Measurements from ENCODE around the gene ROM1. TPM values are rescaled to one million over a fixed set of nuclear protein-coding genes. Genes with fewer than 3 reads are reported as not detected.
A peak's percentile ranks its signal among the peaks of the same experiment; 100 is the strongest.

The ROM1 gene
- polyA plus RNA-seq, 6 donors from 2014 or later = 0.55 to 1.6 (median 0.66) TPM; not detected in 1

DNA sequence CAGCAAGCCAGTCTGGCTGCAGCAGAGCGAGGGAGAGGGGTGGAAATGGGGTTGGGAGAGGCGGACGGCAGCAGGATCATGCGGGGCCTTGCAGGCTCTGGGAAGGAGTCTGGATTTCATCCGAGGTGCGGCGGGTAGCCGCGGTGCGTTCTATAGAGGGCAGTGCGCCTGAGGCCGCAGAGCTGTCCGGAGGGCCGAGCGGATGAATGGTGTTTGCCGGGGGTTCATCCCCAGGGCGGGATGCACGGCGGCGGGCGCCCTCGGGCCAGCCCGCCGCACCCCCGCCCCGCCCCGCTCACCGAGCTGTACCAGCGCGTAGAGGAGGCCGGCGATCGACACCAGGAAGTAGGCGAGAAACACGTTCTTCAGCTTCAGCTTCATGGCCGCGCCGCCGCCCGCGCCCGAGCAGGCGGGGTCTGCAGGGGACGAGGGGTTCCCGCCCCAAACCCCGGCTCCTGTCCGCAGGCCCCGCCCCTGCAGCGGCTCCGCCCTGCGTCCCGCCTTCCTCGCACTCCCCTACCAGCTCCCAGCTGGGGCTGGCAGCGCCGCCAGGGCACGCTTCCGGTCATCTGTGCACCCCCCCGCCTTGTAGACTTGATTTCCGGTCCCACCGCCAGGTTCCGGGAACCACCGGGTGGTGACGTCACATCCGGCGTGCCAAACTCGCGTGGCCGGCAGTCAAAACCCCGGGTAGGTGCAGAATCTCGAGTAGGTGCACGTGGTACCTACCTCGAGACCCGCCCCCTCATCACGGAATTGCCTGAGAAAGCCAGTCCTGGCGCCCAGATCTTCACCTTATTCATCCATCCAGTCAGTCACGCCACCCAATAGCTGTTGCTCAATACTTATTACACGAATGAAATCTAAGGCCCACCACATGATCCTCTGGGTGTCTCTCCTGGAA is 8.8 kb downstream of the ROM1 start, which contains the start of gene B3GAT3:
B3GAT3 (minus strand) TSS at position 420 of the 904 bp plus-strand sequence; CDS start at position 381, 39 bp downstream.
- Mint-ChIP-seq H3K27ac (peak within 1 kb of the TSS; percentile 98 to 100 (median 98)), H3K4me1 (peaks cover 19 to 31% (median 20%) of the 10 kb centered on the region in 3 donors), H3K9me3 (no peaks in the 10 kb centered on the region), H3K4me3 (peak within 1 kb of the TSS; percentile 91 to 98 (median 95)), H3K27me3 (no peaks in the 10 kb centered on the region), H3K36me3 (peaks cover 0 to 20% of the 10 kb centered on the region in 2 donors)
- ATAC-seq (ENCODE audit: low read depth in 2 of 2) = peak; percentile 85 to 86
- DNase-seq = peak; percentile 98

DNA sequence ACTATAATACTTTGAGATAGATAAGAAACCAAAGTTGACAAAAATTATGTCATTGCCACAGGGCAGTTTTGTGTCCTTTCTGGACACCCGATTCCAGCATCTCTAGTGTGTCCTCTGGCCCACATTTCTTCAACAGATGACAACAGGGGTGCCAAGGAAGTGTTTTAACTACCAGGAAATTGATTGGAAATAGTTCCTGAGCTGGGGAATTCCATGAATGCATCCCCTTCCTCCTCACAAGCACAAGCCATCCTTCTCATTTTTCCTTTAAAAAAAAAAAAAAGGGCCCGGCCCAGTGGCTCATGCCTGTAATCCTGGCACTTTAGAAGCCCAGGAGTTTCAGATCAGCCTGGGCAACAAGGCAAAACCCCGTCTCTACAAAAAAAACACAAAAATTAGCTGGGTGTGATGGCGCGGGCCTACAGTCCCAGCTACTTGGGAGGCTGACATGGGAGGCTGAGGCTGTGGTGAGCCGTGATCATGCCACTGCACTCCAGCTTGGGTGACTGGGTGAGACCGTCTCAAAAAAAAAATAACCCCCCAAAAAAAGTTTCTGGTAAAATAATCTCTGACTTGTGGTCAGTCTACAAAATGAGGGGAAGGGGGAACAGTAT is 9.5 kb downstream of the ROM1 start:
- ATAC-seq (ENCODE audit: low read depth in 2 of 2) = no peak
- Mint-ChIP-seq H3K9me3 (no peaks in the 10 kb centered on the region), H3K27me3 (no peaks in the 10 kb centered on the region), H3K4me3 (peak overlapping the region in 7 of 8 donors; percentile 91 to 97 (median 92)), H3K4me1 (peaks cover 19 to 31% (median 20%) of the 10 kb centered on the region in 3 donors), H3K36me3 (peaks cover 0 to 25% of the 10 kb centered on the region in 2 donors), H3K27ac (peak overlapping the region; percentile 97 to 100 (median 98))
- no peak for DNase-seq

DNA sequence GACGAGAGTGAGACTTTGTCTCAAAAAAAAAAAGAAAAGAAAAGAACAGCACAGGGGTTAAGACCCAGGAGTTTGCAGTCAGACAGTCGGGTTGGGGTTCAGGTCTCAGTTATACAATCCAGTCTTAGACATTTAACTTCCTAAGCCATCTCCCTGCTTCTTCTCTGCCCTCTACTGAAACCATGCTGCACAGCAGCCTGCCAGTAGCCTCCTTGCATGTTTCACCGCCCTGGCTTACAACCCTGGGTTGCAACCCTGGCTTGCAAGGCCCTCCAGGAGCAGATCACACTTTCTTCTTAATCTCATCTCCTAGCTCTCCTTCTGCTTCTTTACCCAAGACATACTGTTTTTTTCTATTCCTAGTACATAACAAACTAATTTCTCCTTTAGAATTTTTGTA is 14.7 kb downstream of the ROM1 start:
- H3K27ac Mint-ChIP-seq = peak overlapping the region in 2 of 6 donors; percentile 22 to 26
- H3K36me3 Mint-ChIP-seq = peaks cover 12 to 42% of the 10 kb centered on the region in 2 donors
- no peak overlapping the region for H3K4me3 Mint-ChIP-seq
- DNase-seq (no peak), ATAC-seq (ENCODE audit: low read depth in 2 of 2) (no peak)
- no peaks in the 10 kb centered on the region for H3K27me3 Mint-ChIP-seq
- H3K4me1 Mint-ChIP-seq = peaks cover 0 to 8% (median 7%) of the 10 kb centered on the region in 3 donors
- H3K9me3 Mint-ChIP-seq = no peaks in the 10 kb centered on the region

DNA sequence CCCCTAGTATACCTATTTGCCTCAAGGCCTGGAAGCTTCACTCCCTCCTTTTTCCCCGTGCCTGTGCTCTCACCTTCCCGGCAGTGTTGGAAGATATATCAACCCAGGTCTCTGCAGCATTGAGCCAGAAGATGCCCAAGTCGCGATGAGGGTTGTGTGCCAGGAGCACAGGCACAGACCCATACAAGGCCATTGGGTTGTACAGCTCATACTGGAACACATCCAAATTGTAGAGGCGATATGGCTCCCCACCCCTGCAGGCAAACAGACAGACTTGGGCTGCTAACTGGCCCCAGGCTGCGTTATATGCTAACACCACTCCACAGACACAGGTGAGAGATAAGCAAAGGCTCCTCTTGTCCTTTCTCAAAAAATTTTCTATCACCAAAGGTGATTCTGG is 19.4 kb downstream of the ROM1 start:
- Mint-ChIP-seq H3K9me3 (no peaks in the 10 kb centered on the region), H3K27me3 (no peaks in the 10 kb centered on the region), H3K36me3 (peaks cover 20 to 25% of the 10 kb centered on the region in 2 donors), H3K27ac (peak overlapping the region in 2 of 6 donors; percentile 46 to 72), H3K4me3 (peak overlapping the region in 1 of 8 donors; percentile 33), H3K4me1 (peaks cover 1 to 18% (median 15%) of the 10 kb centered on the region in 3 donors)
- DNase-seq (no peak), ATAC-seq (ENCODE audit: low read depth in 2 of 2) (no peak)

DNA sequence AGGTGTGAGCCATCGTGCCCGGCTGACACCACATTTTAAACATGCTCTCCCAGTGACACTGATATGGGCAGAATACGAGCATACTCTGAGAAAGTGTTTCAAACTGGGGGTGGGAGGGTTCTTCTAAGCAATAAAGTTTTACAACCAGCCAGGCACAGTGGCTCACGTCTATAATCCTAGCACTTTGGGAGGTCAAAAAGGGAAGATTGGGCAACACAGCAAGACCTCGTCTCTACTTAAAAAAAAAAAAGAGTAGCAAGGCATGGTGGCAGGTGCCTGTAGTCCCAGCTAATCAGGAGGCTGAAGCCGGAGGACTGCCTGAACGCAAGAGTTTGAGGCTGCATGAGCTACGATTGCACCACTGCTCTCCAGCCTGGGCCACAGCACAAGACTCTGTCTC is 31.2 kb downstream of the ROM1 start:
- Mint-ChIP-seq H3K4me1 (peaks cover 21 to 46% (median 31%) of the 10 kb centered on the region in 3 donors), H3K36me3 (peaks cover 0 to 6% of the 10 kb centered on the region in 2 donors), H3K27me3 (no peaks in the 10 kb centered on the region), H3K4me3 (peak overlapping the region in 6 of 8 donors; percentile 26 to 93 (median 62)), H3K9me3 (no peaks in the 10 kb centered on the region), H3K27ac (peak overlapping the region in 2 of 6 donors; percentile 49 to 93)
- DNase-seq (no peak), ATAC-seq (ENCODE audit: low read depth in 2 of 2) (no peak)

DNA sequence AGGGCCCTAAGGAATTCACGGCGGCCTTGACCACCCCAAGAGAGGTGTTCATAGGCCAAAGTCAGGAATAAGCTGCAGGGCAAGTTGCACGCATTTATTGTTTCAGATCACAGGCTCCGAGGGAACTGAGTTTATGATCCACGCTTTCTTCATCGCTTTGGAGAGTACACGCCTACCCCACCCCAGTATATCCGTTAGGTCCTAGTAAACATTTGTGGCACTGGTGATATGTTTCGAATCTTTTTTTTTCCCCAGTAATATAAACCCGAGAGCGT is 32.6 kb downstream of the ROM1 start:
- no peak for DNase-seq
- Mint-ChIP-seq H3K27ac (peak overlapping the region; percentile 63 to 97 (median 94)), H3K36me3 (no peaks in the 10 kb centered on the region), H3K9me3 (no peaks in the 10 kb centered on the region), H3K4me1 (peaks cover 16 to 34% (median 28%) of the 10 kb centered on the region in 3 donors), H3K4me3 (peak overlapping the region; percentile 77 to 97 (median 94)), H3K27me3 (no peaks in the 10 kb centered on the region)
- no peak for ATAC-seq (ENCODE audit: low read depth in 2 of 2)

DNA sequence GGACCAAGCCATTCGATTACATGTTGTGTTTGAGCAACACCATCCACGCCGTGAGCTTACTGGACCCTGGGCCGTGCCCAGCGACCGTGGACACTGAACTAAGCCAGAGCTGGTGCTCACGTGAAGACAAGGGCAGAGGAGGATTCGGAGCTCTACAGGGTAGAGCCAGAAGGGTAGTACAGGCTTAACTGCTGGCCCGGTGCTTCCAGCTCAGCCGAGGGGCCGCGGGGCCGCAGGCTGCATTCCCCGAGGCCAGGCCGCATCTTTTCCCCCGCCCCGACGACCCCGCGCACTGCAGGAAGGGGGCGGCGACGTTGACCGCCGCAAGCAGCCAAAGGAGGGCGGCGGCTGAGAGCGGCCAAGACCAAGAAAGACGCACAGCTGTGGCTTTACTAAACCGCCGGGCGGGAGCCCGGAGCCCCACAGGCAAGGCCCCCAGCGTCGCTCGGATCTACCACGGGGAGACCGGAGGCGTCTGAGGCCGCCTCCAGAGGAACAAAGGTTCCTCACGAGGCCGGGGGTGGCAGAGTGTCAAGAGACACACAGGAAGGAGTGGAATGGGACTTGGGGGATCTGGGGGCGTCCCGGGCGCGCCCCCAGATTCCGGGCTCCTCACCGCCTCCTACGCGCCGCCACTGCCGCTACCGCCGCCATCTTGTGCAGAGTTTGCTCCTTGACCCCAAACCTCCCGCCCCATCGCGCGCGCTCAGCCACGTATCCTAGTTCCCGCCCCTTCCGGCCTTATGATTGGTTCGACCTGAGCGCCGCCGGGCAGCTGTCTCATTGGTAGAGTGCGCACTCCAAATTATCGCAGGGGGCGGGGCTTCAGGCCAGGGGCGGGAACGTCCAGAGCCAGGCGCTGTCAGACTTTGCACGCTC is 33.1 kb downstream of the ROM1 start, which contains the start of gene GANAB:
GANAB (minus strand) TSS at position 668 of the 879 bp plus-strand sequence; CDS start at position 654, 14 bp downstream.
- Mint-ChIP-seq H3K36me3 (no peaks in the 10 kb centered on the region), H3K4me1 (peaks cover 12 to 31% (median 28%) of the 10 kb centered on the region in 3 donors), H3K9me3 (no peaks in the 10 kb centered on the region), H3K27ac (peak within 1 kb of the TSS; percentile 89 to 98 (median 95)), H3K4me3 (peak within 1 kb of the TSS; percentile 77 to 97 (median 94)), H3K27me3 (no peaks in the 10 kb centered on the region)
- peak; percentile 97 for DNase-seq
- ATAC-seq (ENCODE audit: low read depth in 2 of 2) = peak; percentile 99

DNA sequence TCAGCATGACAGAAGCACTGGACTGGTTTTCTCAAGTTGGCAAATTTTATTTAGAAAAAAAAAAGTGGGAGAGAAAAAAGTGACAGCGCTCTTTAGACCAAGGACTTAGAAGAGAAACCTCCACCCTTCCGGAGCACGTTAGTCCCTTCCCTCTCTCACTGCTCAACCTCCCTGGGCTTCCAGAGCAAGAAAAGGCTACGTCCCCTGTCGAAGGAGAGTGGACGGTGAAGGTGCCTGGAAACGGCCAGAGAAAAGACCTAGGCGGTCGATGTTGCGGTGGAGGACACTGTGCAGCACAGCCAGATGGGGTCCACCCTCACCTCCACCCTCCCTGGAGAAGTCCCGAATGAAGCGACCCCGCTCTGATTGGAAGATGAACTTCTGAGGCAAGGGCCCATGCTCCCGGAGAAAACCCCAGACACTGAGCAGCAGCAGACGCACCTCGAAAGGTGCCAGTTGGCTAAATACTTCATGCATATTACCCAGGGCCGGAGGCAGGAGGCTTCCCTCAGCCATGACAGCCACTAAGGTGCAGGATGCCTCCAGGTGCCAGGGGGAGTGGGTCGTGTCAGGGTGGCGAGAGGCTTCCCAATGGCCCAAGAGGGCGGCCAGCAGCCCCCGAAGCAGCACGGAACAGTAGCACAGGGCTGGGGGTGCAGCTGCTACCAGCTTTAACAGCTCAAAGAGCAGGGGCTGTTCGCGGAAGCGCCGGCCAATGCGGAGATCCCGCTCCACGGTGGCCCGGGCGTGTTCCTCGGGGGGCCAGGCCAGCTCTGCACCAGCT is 34.0 kb downstream of the ROM1 start:
- H3K4me1 Mint-ChIP-seq = peaks cover 12 to 33% (median 31%) of the 10 kb centered on the region in 3 donors
- H3K4me3 Mint-ChIP-seq = peak overlapping the region; percentile 77 to 97 (median 94)
- peak overlapping the region in 5 of 6 donors; percentile 89 to 98 (median 93) for H3K27ac Mint-ChIP-seq
- no peaks in the 10 kb centered on the region for H3K27me3 Mint-ChIP-seq
- no peaks in the 10 kb centered on the region for H3K9me3 Mint-ChIP-seq
- ATAC-seq (ENCODE audit: low read depth in 2 of 2) (no peak), DNase-seq (no peak)
- H3K36me3 Mint-ChIP-seq = no peaks in the 10 kb centered on the region

DNA sequence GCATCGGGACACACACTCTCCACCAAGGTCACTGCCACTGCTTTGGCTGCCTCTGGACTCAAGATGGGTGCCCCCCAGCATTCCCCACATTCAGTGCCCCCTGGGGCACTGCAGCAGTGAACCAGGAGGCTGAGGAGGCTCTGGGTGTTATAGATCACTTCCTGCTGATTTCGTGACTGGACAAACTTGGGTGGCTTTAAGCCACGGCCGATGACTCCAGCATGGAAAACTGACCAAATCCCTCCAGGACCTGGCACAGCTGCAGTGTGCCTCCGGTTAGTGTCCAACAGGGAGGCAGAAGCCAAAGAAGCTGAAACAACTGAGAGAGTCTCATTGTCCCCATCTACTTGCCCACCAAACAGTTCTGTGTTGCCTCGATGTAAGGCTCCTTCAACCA is 34.5 kb downstream of the ROM1 start:
- H3K36me3 Mint-ChIP-seq = no peaks in the 10 kb centered on the region
- no peak for DNase-seq
- H3K4me3 Mint-ChIP-seq = peak overlapping the region in 2 of 8 donors; percentile 16 to 25
- H3K9me3 Mint-ChIP-seq = no peaks in the 10 kb centered on the region
- H3K4me1 Mint-ChIP-seq = peaks cover 17 to 39% (median 37%) of the 10 kb centered on the region in 3 donors
- ATAC-seq (ENCODE audit: low read depth in 2 of 2) = no peak
- H3K27me3 Mint-ChIP-seq = no peaks in the 10 kb centered on the region
- H3K27ac Mint-ChIP-seq = no peak overlapping the region

DNA sequence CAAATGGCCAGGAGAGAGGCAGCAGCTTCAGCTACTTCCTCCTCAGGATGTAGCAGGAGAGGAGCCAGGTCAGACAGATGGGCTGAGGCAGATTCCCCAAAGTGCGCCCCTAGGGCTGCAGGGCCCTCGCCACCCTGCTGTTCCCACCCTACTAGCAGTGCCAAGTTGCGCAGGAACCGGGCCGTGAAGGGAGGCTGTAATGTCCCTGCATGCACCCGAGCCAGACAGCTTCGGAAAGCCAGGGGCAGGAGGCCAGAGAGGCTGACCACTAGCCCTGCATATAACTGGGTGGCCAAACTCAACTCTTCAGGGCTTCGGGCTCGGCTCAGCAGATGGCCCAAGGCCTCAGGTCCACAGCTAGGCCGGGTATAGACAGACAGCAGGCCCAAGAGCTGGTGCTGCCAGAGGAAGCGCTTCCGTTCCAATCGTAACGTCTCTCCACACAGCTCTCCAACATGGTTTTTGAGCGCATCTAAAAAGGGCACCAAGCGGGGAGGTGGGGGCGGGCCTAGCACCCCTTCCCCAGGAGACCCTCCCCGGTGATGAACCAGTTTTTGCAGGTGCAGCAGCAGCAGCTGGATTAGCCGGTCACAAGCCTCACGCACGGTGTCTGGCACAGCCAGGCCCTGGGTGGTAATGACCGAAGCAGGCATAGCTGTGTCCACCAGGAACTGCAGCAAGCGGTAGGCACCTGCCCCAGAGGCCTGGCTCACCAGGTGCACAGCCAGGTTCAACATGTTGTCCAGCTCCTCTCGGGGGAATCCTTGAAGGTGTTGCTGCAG is 35.3 kb downstream of the ROM1 start:
- ATAC-seq (ENCODE audit: low read depth in 2 of 2) = no peak
- Mint-ChIP-seq H3K4me3 (peak overlapping the region in 2 of 8 donors; percentile 19 to 52), H3K27ac (peak overlapping the region in 1 of 6 donors; percentile 85), H3K9me3 (peaks cover 0 to under 1% (median 0%) of the 10 kb centered on the region in 7 donors), H3K27me3 (no peaks in the 10 kb centered on the region), H3K36me3 (no peaks in the 10 kb centered on the region), H3K4me1 (peaks cover 19 to 44% (median 42%) of the 10 kb centered on the region in 3 donors)
- DNase-seq = no peak

DNA sequence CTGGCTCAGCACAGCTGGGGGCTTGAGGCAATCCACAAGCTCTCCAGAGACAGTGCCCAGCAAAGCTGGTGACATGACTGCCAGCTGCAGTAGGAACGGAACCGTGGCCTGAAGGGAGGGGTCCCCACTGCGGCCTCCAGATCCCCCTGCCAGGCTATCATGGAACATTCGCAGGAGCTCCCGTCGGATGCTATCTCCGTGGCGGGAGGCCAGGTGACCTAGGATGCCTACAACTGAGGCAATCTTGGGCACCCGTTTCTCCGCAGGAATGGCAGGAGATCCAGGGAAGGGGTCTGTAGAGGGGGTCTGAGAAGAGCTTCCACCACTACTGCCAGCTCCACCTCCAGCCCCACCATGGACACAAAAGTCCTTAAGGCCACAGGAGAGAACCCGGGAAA is 35.9 kb downstream of the ROM1 start:
- H3K9me3 Mint-ChIP-seq = peaks cover 0 to 4% (median 0%) of the 10 kb centered on the region in 7 donors
- DNase-seq (no peak), ATAC-seq (ENCODE audit: low read depth in 2 of 2) (no peak)
- no peaks in the 10 kb centered on the region for H3K36me3 Mint-ChIP-seq
- H3K27me3 Mint-ChIP-seq = no peaks in the 10 kb centered on the region
- H3K4me3 Mint-ChIP-seq = peak overlapping the region in 1 of 8 donors; percentile 45
- no peak overlapping the region for H3K27ac Mint-ChIP-seq
- peaks cover 22 to 46% (median 45%) of the 10 kb centered on the region in 3 donors for H3K4me1 Mint-ChIP-seq

Measured in naive B cell (primary cell).